GM12878 (cell line): ENCODE measurements around the gene SLC12A9. TPM values are rescaled to one million over a fixed set of nuclear protein-coding genes. Genes with fewer than 3 reads are reported as not detected.

ENCODE experiments used
- ATF7 ChIP-seq: fragments of 450-650 bp; IDR thresholded peaks from 2 replicates; pipeline ENCODE4 v1.6.1; 2016; ENCODE audit warnings: low read depth, mild to moderate bottlenecking
- BMI1 ChIP-seq: fragments of 450-650 bp; IDR thresholded peaks from 2 replicates; pipeline ENCODE4 v1.6.1; 2016; ENCODE audit warnings: mild to moderate bottlenecking, moderate library complexity, borderline replicate concordance
- CUX1 ChIP-seq: IDR thresholded peaks from 2 replicates; pipeline ENCODE4 v1.6.1; 2012; ENCODE audit warnings: improper control_type of control experiment, low read depth, low read length; ENCODE audit not compliant: insufficient replicate concordance
- EGR1 ChIP-seq, 2 experiments: IDR thresholded peaks; 1 replicate in 1 of 2; 2 replicates in 1 of 2; pipeline ENCODE4 v1.6.1; 2011 to 2012; ENCODE audit warnings: low read depth in 2 of 2, low read length in 2 of 2, borderline replicate concordance in 1 of 2, mild to moderate bottlenecking in 1 of 2, moderate library complexity in 1 of 2
- KAT2A ChIP-seq: conservative IDR thresholded peaks from 2 replicates; pipeline ENCODE4 v1.6.1; 2011; ENCODE audit warnings: low read depth, low read length; ENCODE audit not compliant: control insufficient read depth
- KDM1A ChIP-seq: fragments of 200-600 bp; sonication (generic); IDR thresholded peaks from 2 replicates; pipeline ENCODE4 v1.6.1; 2016; ENCODE audit warnings: borderline replicate concordance
- MXI1 ChIP-seq: fragments of 150-350 bp; IDR thresholded peaks from 2 replicates; pipeline ENCODE4 v1.6.1; 2011; ENCODE audit warnings: low read depth, mild to moderate bottlenecking, inconsistent platforms, low read length, improper control_type of control experiment
- MYC ChIP-seq: IDR thresholded peaks from 2 replicates; pipeline ENCODE4 v1.6.1; 2011; ENCODE audit warnings: mild to moderate bottlenecking, low read length, moderate library complexity, inconsistent platforms; ENCODE audit not compliant: insufficient read depth, insufficient replicate concordance, insufficient read length, severe bottlenecking
- RELB ChIP-seq: fragments of 450-650 bp; IDR thresholded peaks from 2 replicates; pipeline ENCODE4 v1.6.1; 2017; ENCODE audit warnings: low read depth, mild to moderate bottlenecking, moderate library complexity
- SMC3 ChIP-seq: IDR thresholded peaks from 2 replicates; pipeline ENCODE4 v1.6.1; 2011; ENCODE audit warnings: low read length, improper control_type of control experiment, borderline replicate concordance
- SUZ12 ChIP-seq: fragments of 200-600 bp; sonication (generic); IDR thresholded peaks from one replicate; pipeline ENCODE4 v1.6.1; 2018; ENCODE audit warnings: antibody characterized with exemption, mild to moderate bottlenecking; ENCODE audit not compliant: unreplicated experiment
- TCF12 ChIP-seq: IDR thresholded peaks from 2 replicates; pipeline ENCODE4 v1.6.1; 2011; ENCODE audit warnings: low read depth, mild to moderate bottlenecking, low read length
- ZBTB11 ChIP-seq: fragments of 450-650 bp; formaldehyde crosslinking; IDR thresholded peaks from 2 replicates; pipeline ENCODE4 v1.5.0; 2022; ENCODE audit warnings: mild to moderate bottlenecking, missing genetic modification characterization
- ZZZ3 ChIP-seq: IDR thresholded peaks from 2 replicates; pipeline ENCODE4 v1.6.1; 2011; ENCODE audit warnings: low read depth; ENCODE audit not compliant: control insufficient read depth, insufficient read length
- polyA plus RNA-seq, 11 experiments: library from polyadenylated mRNA; depleted of rRNA in 4 of 11; unstranded in 6 of 11; stranded (reverse) in 5 of 11; fragments of >200 nt; fragmentation: Nextera tagmentation in 4 of 11; fragmentation: Illumina TruSeq in 1 of 11; extraction: Ambion mirVana in 4 of 11; extraction: Trizol in 1 of 11; gene quantifications; 1 replicate in 1 of 11; 2 replicates in 10 of 11; pipeline versions ENCODE4 v1.2.1 to v1.2.3, GENCODE V29; 2011 to 2016; ENCODE audit warnings: inconsistent platforms in 2 of 11, missing spikeins in 2 of 11, low read depth in 1 of 11
- total RNA-seq, 4 experiments: library from RNA; depleted of rRNA in 3 of 4; stranded (reverse); fragments of >200 nt in 3 of 4; fragmentation: Illumina TruSeq in 1 of 4; extraction: Trizol in 1 of 4; gene quantifications; 2 replicates each; pipeline versions ENCODE4 v1.2.1 to v1.2.3, GENCODE V29; 2013 to 2021
- TF ChIP-seq, protein P1 (sequence below): fragments of 450-650 bp; IDR thresholded peaks from 2 replicates; pipeline ENCODE4 v1.6.1; 2017; ENCODE audit warnings: antibody characterized with exemption, mild to moderate bottlenecking, moderate library complexity

Gene SLC12A9
- total and polyA plus RNA-seq, 10 of the 15 experiments (the other 5 are each of a cell fraction or from before 2014, with no cell fraction given): 0.24 to 18.5 (median 9.4) TPM

DNA sequence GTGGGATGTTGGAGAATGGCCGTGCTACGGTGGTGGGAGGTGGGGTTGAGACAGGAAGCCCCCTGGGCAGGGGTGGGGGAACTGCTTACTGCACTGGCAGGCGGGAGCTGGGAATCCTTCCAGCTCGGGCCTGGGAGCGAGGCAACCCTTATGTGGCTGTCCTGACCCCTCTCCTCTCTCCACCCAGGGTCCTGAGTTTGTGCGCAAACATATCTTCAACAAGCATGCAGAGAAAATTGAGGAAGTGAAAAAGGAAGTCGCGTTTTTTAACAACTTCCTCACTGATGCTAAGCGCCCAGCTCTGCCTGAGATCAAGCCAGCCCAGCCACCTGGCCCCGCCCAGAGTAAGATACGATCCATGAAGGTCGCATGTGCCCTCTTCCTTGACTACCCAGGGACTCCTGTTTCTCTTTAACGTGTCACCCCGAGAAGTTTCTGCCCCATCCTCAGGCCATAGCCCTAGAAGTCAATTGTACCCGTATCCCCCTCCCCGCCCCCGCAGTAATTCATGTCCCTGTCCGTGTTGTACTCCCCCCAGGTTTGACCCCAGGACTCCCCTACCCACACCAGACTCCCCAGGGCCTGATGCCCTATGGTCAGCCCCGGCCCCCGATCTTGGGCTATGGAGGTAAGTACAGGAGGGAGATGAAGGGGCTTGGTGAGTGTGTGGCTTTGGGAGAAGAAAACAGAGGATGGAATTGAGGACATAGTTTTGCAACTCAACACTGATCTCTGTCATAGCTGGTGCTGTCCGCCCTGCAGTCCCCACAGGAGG is 35.2 kb downstream of the SLC12A9 start (continued):
- TF ChIP-seq CUX1 (no peak), SMC3 (no peak), ZZZ3 (no peak), KAT2A (no peak), TCF12 (0 out of 2 replicates have a peak, but pooled peaks have one; percentile 3), SUZ12 (no peak), MXI1 (no peak), BMI1 (no peak), RELB (no peak), KDM1A (no peak), ZBTB11 (no peak), MYC (no peak), ATF7 (peak; percentile 13; the same call in 1 of the 2 replicates), EGR1 (IDR thresholded peaks at IDR 0.05; ENCODE audit: borderline replicate concordance in 1 of 2, low read depth in 2 of 2, low read length in 2 of 2) (peak in 1 of 2 experiments; percentile 65; a peak in 2 of 3 replicates)
- TF ChIP-seq, protein P1, sequence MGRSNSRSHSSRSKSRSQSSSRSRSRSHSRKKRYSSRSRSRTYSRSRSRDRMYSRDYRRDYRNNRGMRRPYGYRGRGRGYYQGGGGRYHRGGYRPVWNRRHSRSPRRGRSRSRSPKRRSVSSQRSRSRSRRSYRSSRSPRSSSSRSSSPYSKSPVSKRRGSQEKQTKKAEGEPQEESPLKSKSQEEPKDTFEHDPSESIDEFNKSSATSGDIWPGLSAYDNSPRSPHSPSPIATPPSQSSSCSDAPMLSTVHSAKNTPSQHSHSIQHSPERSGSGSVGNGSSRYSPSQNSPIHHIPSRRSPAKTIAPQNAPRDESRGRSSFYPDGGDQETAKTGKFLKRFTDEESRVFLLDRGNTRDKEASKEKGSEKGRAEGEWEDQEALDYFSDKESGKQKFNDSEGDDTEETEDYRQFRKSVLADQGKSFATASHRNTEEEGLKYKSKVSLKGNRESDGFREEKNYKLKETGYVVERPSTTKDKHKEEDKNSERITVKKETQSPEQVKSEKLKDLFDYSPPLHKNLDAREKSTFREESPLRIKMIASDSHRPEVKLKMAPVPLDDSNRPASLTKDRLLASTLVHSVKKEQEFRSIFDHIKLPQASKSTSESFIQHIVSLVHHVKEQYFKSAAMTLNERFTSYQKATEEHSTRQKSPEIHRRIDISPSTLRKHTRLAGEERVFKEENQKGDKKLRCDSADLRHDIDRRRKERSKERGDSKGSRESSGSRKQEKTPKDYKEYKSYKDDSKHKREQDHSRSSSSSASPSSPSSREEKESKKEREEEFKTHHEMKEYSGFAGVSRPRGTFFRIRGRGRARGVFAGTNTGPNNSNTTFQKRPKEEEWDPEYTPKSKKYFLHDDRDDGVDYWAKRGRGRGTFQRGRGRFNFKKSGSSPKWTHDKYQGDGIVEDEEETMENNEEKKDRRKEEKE: no peak
